HCT116 (cell line): ENCODE results near the gene SLC8A1. TPM values are rescaled to one million over a fixed set of nuclear protein-coding genes. Genes with fewer than 3 reads are reported as not detected.

Experiments used
- ATAC-seq: fragments of 200-7000 bp; cut with Tn5 transposase; 2 replicates; pipeline ENCODE4 v1.9.1; 2020; ENCODE audit warnings: mild to moderate bottlenecking, moderate library complexity
- BruUV-seq: library from RNA; stranded (reverse); fragments of 400-500 nt; replicated peaks from 2 replicates; lab custom pipeline; 2021; lab: Mats Ljungman, UMichigan
- CTCF ChIA-PET: fragments of 300-600 bp; sonication (Branson Sonifier 250); formaldehyde crosslinking; loops from one replicate; lab custom pipeline; 2021; ENCODE audit warnings: antibody characterized with exemption; lab: Charles Lee
- POLR2A ChIA-PET: fragments of 300-600, 350-600 bp; sonication (Branson Sonifier 250); formaldehyde crosslinking; loops from one replicate; lab custom pipeline; 2021; ENCODE audit warnings: antibody characterized with exemption; lab: Charles Lee
- RAD21 ChIA-PET, 2 experiments: fragments of 300-600 bp; sonication (Branson Sonifier 250); formaldehyde crosslinking; loops; one replicate each; lab custom pipeline; 2023; ENCODE audit warnings: low total read pairs in 2 of 2; ENCODE audit not compliant: uncharacterized antibody in 2 of 2, unreplicated experiment in 2 of 2, low non-redundant PET in 1 of 2; lab: Charles Lee
- DNase-seq: peaks from one replicate; pipeline ENCODE4 v3.0.0-alpha.2; 2010; ENCODE audit warnings: low read depth, low spot score
- H2AFZ ChIP-seq: fragments of 200-600 bp; shearing (Covaris generic), sonication (generic); 2 replicates; pipeline ENCODE4 v1.6.1; 2017; ENCODE audit warnings: low read depth, mixed run types, mixed read lengths, antibody characterized with exemption, low read length; ENCODE audit not compliant: poor library complexity, severe bottlenecking
- H3K27ac ChIP-seq: 2 replicates; pipeline ENCODE4 v1.5.1; 2012; ENCODE audit warnings: low read depth, low read length
- H3K27me3 ChIP-seq: fragments of 200-600 bp; sonication (generic); 2 replicates; pipeline ENCODE4 v1.6.1; 2016; ENCODE audit warnings: mixed run types, low read length, mixed read lengths; ENCODE audit not compliant: insufficient read depth
- H3K36me3 ChIP-seq, 2 experiments: fragments of 200-500 bp in 1 of 2; fragments of 200-600 bp in 1 of 2; sonication (Bioruptor generic) in 1 of 2; sonication (generic) in 1 of 2; 2 replicates each; pipeline versions ENCODE4 v1.5.1 to v1.6.1; 2014 to 2016; ENCODE audit warnings: low read length in 2 of 2, inconsistent platforms in 1 of 2, mixed read lengths in 1 of 2, mixed run types in 1 of 2; ENCODE audit not compliant: insufficient read depth in 2 of 2, control insufficient read depth in 1 of 2
- H3K4me1 ChIP-seq, 2 experiments: fragments of 200-600 bp in 1 of 2; sonication (generic) in 1 of 2; 2 replicates each; pipeline versions ENCODE4 v1.5.1 to v1.6.1; 2012 to 2017; ENCODE audit warnings: low read length in 2 of 2, inconsistent platforms in 1 of 2, mild to moderate bottlenecking in 1 of 2, mixed read lengths in 1 of 2, mixed run types in 1 of 2, moderate library complexity in 1 of 2; ENCODE audit not compliant: insufficient read depth in 2 of 2, control insufficient read depth in 1 of 2
- H3K4me2 ChIP-seq: fragments of 200-600 bp; sonication (generic); 2 replicates; pipeline ENCODE4 v1.6.1; 2017; ENCODE audit warnings: mixed run types, low read length, mixed read lengths
- H3K4me3 ChIP-seq, 2 experiments: fragments of 200-600 bp in 1 of 2; sonication (generic) in 1 of 2; replicated peaks in 1 of 2; 2 replicates each; pipeline ENCODE4 v1.5.1; 2011 to 2016; ENCODE audit warnings: low read length in 2 of 2, control low read depth in 1 of 2, low read depth in 1 of 2, mild to moderate bottlenecking in 1 of 2, mixed read lengths in 1 of 2, mixed run types in 1 of 2
- H3K79me2 ChIP-seq: fragments of 200-600 bp; sonication (generic); 2 replicates; pipeline ENCODE4 v1.6.1; 2017; ENCODE audit warnings: mild to moderate bottlenecking, mixed run types, low read length, moderate library complexity, mixed read lengths; ENCODE audit not compliant: insufficient read depth
- H3K9ac ChIP-seq: fragments of 200-600 bp; sonication (generic); 2 replicates; pipeline ENCODE4 v1.6.1; 2016; ENCODE audit warnings: low read length, mixed read lengths
- H3K9me2 ChIP-seq: fragments of 200-600 bp; sonication (generic), shearing (Covaris generic); 2 replicates; pipeline ENCODE4 v1.6.1; 2017; ENCODE audit warnings: mixed run types, mild to moderate bottlenecking, moderate library complexity; ENCODE audit not compliant: insufficient read depth
- H3K9me3 ChIP-seq, 2 experiments: fragments of 200-500 bp in 1 of 2; fragments of 200-600 bp in 1 of 2; sonication (Bioruptor generic) in 1 of 2; sonication (generic) in 1 of 2; 2 replicates each; pipeline ENCODE4 v1.6.1; 2014 to 2017; ENCODE audit warnings: low read length in 2 of 2, mixed read lengths in 2 of 2, inconsistent platforms in 1 of 2, low read depth in 1 of 2, mild to moderate bottlenecking in 1 of 2, mixed run types in 1 of 2, moderate library complexity in 1 of 2; ENCODE audit not compliant: control insufficient read depth in 1 of 2, insufficient read depth in 1 of 2
- H4K20me1 ChIP-seq: fragments of 200-600 bp; sonication (generic), shearing (Covaris generic); 2 replicates; pipeline ENCODE4 v1.6.1; 2017; ENCODE audit warnings: mixed run types, mild to moderate bottlenecking, moderate library complexity; ENCODE audit not compliant: insufficient read depth
- CBX3 ChIP-seq: IDR thresholded peaks from 2 replicates; pipeline ENCODE4 v1.6.1; 2012; ENCODE audit warnings: low read depth
- CEBPB ChIP-seq: IDR thresholded peaks from 2 replicates; pipeline ENCODE4 v1.6.1; 2012; ENCODE audit warnings: low read depth
- EGR1 ChIP-seq: IDR thresholded peaks from 2 replicates; pipeline ENCODE4 v1.6.1; 2012; ENCODE audit warnings: low read depth
- EZH2 ChIP-seq: fragments of 200-600 bp; sonication (generic); IDR thresholded peaks from 2 replicates; pipeline ENCODE4 v1.6.1; 2017; ENCODE audit warnings: antibody characterized with exemption, mixed run types
- EZH2phosphoT487 ChIP-seq: fragments of 200-600 bp; IDR thresholded peaks from 2 replicates; pipeline ENCODE4 v1.6.1; 2018; ENCODE audit warnings: antibody characterized with exemption, borderline replicate concordance
- JUND ChIP-seq: IDR thresholded peaks from 2 replicates; pipeline ENCODE4 v1.6.1; 2012
- POLR2A ChIP-seq: IDR thresholded peaks from 2 replicates; pipeline ENCODE4 v1.7.0; 2011; ENCODE audit warnings: borderline replicate concordance; ENCODE audit not compliant: insufficient read depth, insufficient read length; ENCODE audit errors: extremely low read depth
- POLR2AphosphoS5 ChIP-seq: IDR thresholded peaks from 2 replicates; pipeline ENCODE4 v1.6.1; 2011; ENCODE audit warnings: mild to moderate bottlenecking, low read depth, low read length, moderate library complexity
- SIN3A ChIP-seq: IDR thresholded peaks from 2 replicates; pipeline ENCODE4 v1.6.1; 2012; ENCODE audit warnings: low read depth
- SP1 ChIP-seq: IDR thresholded peaks from 2 replicates; pipeline ENCODE4 v1.6.1; 2012; ENCODE audit warnings: low read depth
- TCF7L2 ChIP-seq: IDR thresholded peaks from 2 replicates; pipeline ENCODE4 v1.7.0; 2011; ENCODE audit warnings: borderline replicate concordance, inconsistent platforms; ENCODE audit not compliant: insufficient read depth, insufficient read length; ENCODE audit errors: extremely low read depth
- YY1 ChIP-seq: IDR thresholded peaks from 2 replicates; pipeline ENCODE4 v1.6.1; 2011; ENCODE audit warnings: low read length, low read depth, moderate library complexity, mild to moderate bottlenecking; ENCODE audit not compliant: insufficient replicate concordance; ENCODE audit errors: extremely low read depth
- ZFX ChIP-seq: fragments of 450-650 bp; IDR thresholded peaks from 2 replicates; pipeline ENCODE4 v1.6.1; 2017
- ZNF274 ChIP-seq: fragments of 200-500 bp; sonication (Bioruptor generic); IDR thresholded peaks from 2 replicates; pipeline ENCODE4 v1.6.1; 2014; ENCODE audit warnings: mild to moderate bottlenecking, low read depth, low read length, inconsistent platforms
- intact Hi-C: fragments of 100-400 bp; cut with micrococcal nuclease; formaldehyde crosslinking; loops from 2 replicates; pipeline ENCODE4 v1.10.0; 2022
- total RNA-seq: library from RNA; stranded (reverse); gene quantifications from one replicate; pipeline ENCODE4 v1.2.1, GENCODE V29; 2021; ENCODE audit not compliant: unreplicated experiment
- TF ChIP-seq, protein P1 (sequence below): IDR thresholded peaks from 2 replicates; pipeline ENCODE4 v1.6.1; 2011; ENCODE audit warnings: mild to moderate bottlenecking, low read length, moderate library complexity; ENCODE audit not compliant: insufficient replicate concordance; ENCODE audit errors: extremely low read depth
- TF ChIP-seq, protein P2 (sequence below): IDR thresholded peaks from 2 replicates; pipeline ENCODE4 v1.6.1; 2012
- TF ChIP-seq, protein P3 (sequence below): IDR thresholded peaks from 2 replicates; pipeline ENCODE4 v1.6.1; 2012
- TF ChIP-seq, protein P4 (sequence below): IDR thresholded peaks from 2 replicates; pipeline ENCODE4 v1.6.1; 2012; ENCODE audit warnings: low read depth

Gene SLC8A1
- total RNA-seq, 1 experiment from 2014 or later: 0.07 TPM

DNA sequence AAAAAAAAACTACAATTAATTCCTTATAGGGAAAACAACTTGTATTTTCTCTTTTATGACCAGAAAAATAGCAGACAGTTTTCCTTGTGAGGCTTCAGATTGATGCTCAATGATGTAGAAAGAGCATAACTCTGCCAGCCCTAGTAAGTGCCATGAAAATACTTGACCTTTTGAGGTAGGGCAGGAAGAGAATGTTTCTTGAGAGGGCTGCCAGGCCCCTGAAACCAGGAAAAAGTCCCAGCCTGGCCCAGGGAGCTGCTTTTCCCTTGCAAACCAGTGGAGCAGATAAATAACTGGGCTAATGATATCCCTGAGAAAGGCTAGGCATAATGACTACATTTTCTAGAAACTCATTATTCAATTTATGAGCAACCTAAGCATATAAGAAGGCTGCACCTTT is 126.8 kb downstream of the SLC8A1 start (continued):
- TF ChIP-seq, protein P1, sequence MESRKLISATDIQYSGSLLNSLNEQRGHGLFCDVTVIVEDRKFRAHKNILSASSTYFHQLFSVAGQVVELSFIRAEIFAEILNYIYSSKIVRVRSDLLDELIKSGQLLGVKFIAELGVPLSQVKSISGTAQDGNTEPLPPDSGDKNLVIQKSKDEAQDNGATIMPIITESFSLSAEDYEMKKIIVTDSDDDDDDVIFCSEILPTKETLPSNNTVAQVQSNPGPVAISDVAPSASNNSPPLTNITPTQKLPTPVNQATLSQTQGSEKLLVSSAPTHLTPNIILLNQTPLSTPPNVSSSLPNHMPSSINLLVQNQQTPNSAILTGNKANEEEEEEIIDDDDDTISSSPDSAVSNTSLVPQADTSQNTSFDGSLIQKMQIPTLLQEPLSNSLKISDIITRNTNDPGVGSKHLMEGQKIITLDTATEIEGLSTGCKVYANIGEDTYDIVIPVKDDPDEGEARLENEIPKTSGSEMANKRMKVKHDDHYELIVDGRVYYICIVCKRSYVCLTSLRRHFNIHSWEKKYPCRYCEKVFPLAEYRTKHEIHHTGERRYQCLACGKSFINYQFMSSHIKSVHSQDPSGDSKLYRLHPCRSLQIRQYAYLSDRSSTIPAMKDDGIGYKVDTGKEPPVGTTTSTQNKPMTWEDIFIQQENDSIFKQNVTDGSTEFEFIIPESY: no peak
- TF ChIP-seq CEBPB: no peak
- TF ChIP-seq POLR2A: no peak
- no peak for TF ChIP-seq EZH2
- no peak for TF ChIP-seq JUND
- TF ChIP-seq TCF7L2: no peak
- no peak for TF ChIP-seq EZH2phosphoT487
- no peak for TF ChIP-seq CBX3
- TF ChIP-seq SIN3A: no peak

DNA sequence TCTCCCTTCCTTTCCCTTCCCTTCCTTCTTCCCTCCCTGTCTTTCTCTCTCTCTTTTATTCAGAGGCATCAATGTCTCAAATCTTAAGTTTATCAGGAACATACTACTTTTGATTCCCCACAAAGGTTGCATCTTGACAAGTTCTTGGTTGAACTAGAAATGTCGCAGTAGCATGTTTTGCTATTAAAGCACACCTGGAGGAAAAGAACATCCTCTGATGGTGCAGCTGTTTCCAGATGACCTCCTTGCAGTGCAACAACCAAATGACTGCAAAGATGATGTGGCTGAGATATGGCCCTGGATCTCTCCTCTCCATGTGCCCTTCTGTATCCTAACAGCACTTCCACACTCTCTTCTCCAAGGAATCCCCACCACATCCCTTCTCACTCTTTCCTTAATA is 127.2 kb downstream of the SLC8A1 start:
- Histone ChIP-seq H3K27ac (no peak overlapping the region), H3K4me2 (no peak overlapping the region), H3K4me1 (no peaks in the 10 kb centered on the region), H4K20me1 (no peaks in the 10 kb centered on the region), H3K79me2 (no peaks in the 10 kb centered on the region), H2AFZ (no peak overlapping the region), H3K4me3 (no peak overlapping the region), H3K27me3 (no peaks in the 10 kb centered on the region), H3K9me2 (no peaks in the 10 kb centered on the region), H3K9ac (no peak overlapping the region), H3K9me3 (no peaks in the 10 kb centered on the region), H3K36me3 (no peaks in the 10 kb centered on the region)
- intact Hi-C loops: no loop called here
- CTCF ChIA-PET: no interaction called here
- TF ChIP-seq, protein P2, sequence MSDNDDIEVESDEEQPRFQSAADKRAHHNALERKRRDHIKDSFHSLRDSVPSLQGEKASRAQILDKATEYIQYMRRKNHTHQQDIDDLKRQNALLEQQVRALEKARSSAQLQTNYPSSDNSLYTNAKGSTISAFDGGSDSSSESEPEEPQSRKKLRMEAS: no peak
- TF ChIP-seq EGR1 (no peak), ZNF274 (no peak), YY1 (no peak), JUND (no peak), CBX3 (no peak), POLR2AphosphoS5 (no peak), POLR2A (no peak), TCF7L2 (no peak), ZFX (no peak), SP1 (no peak)
- TF ChIP-seq, protein P3, sequence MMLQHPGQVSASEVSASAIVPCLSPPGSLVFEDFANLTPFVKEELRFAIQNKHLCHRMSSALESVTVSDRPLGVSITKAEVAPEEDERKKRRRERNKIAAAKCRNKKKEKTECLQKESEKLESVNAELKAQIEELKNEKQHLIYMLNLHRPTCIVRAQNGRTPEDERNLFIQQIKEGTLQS: no peak
- TF ChIP-seq, protein P4, sequence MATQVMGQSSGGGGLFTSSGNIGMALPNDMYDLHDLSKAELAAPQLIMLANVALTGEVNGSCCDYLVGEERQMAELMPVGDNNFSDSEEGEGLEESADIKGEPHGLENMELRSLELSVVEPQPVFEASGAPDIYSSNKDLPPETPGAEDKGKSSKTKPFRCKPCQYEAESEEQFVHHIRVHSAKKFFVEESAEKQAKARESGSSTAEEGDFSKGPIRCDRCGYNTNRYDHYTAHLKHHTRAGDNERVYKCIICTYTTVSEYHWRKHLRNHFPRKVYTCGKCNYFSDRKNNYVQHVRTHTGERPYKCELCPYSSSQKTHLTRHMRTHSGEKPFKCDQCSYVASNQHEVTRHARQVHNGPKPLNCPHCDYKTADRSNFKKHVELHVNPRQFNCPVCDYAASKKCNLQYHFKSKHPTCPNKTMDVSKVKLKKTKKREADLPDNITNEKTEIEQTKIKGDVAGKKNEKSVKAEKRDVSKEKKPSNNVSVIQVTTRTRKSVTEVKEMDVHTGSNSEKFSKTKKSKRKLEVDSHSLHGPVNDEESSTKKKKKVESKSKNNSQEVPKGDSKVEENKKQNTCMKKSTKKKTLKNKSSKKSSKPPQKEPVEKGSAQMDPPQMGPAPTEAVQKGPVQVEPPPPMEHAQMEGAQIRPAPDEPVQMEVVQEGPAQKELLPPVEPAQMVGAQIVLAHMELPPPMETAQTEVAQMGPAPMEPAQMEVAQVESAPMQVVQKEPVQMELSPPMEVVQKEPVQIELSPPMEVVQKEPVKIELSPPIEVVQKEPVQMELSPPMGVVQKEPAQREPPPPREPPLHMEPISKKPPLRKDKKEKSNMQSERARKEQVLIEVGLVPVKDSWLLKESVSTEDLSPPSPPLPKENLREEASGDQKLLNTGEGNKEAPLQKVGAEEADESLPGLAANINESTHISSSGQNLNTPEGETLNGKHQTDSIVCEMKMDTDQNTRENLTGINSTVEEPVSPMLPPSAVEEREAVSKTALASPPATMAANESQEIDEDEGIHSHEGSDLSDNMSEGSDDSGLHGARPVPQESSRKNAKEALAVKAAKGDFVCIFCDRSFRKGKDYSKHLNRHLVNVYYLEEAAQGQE: no peak
- no peak for ATAC-seq
- POLR2A ChIA-PET: no interaction called here
- no peak for DNase-seq
- BruUV-seq: no TSS peak
- RAD21 ChIA-PET: no interaction called here
